Hepatocyte (in vitro differentiated cells): ENCODE measurements around the gene LILRA2. TPM values are rescaled to one million over a fixed set of nuclear protein-coding genes. Genes with fewer than 3 reads are reported as not detected.
A peak's percentile ranks its signal among the peaks of the same experiment; 100 is the strongest.
"Not testable (repeated sequence)": the region's sequence is repeated elsewhere in the genome, so short reads cannot be mapped to it uniquely, and the experiment has no call there.

ENCODE experiments used
- DNase-seq: peaks from one replicate; pipeline ENCODE4 v3.0.0-alpha.2; 2016; ENCODE audit warnings: low spot score
- H2AFZ ChIP-seq: fragments of 200-600 bp; sonication (generic); 2 replicates; pipeline ENCODE4 v1.6.0; 2016; ENCODE audit warnings: antibody characterized with exemption, mild to moderate bottlenecking
- H3K27ac ChIP-seq: fragments of 200-600 bp; sonication (generic); 2 replicates; pipeline ENCODE4 v1.5.1; 2016; ENCODE audit warnings: mild to moderate bottlenecking
- H3K27me3 ChIP-seq: fragments of 200-600 bp; sonication (generic); 2 replicates; pipeline ENCODE4 v1.6.1; 2016
- H3K36me3 ChIP-seq: fragments of 200-600 bp; sonication (generic); replicated peaks from 2 replicates; pipeline ENCODE4 v1.5.1; 2016; ENCODE audit warnings: low read depth; ENCODE audit not compliant: insufficient read depth
- H3K4me1 ChIP-seq: fragments of 200-600 bp; sonication (generic); 2 replicates; pipeline ENCODE4 v1.5.1; 2016; ENCODE audit warnings: mild to moderate bottlenecking, moderate library complexity; ENCODE audit not compliant: insufficient read depth
- H3K4me2 ChIP-seq: fragments of 200-600 bp; sonication (generic); 2 replicates; pipeline ENCODE4 v1.6.0; 2016
- H3K4me3 ChIP-seq: fragments of 200-600 bp; sonication (generic); 2 replicates; pipeline ENCODE4 v1.5.1; 2016; ENCODE audit warnings: mild to moderate bottlenecking
- H3K79me2 ChIP-seq: fragments of 200-600 bp; sonication (generic); 2 replicates; pipeline ENCODE4 v1.6.0; 2017; ENCODE audit warnings: mild to moderate bottlenecking
- H3K9me2 ChIP-seq: fragments of 200-600 bp; sonication (generic); replicated peaks from 2 replicates; pipeline ENCODE4 v1.6.0; 2017; ENCODE audit warnings: mild to moderate bottlenecking; ENCODE audit not compliant: insufficient read depth
- H3K9me3 ChIP-seq: fragments of 200-600 bp; sonication (generic); 2 replicates; pipeline ENCODE4 v1.5.1; 2016; ENCODE audit warnings: low read depth, mild to moderate bottlenecking
- H4K20me1 ChIP-seq: fragments of 200-600 bp; sonication (generic); 2 replicates; pipeline ENCODE4 v1.6.0; 2016; ENCODE audit warnings: mild to moderate bottlenecking; ENCODE audit not compliant: insufficient read depth, poor library complexity, severe bottlenecking
- CTCF ChIP-seq: fragments of 200-600 bp; sonication (generic); IDR thresholded peaks from 2 replicates; pipeline ENCODE4 v1.5.1; 2016; ENCODE audit warnings: antibody characterized with exemption, mild to moderate bottlenecking; ENCODE audit not compliant: poor library complexity
- EZH2 ChIP-seq: fragments of 200-600 bp; sonication (generic); IDR thresholded peaks from 2 replicates; pipeline ENCODE4 v1.6.1; 2016; ENCODE audit warnings: antibody characterized with exemption, mild to moderate bottlenecking, borderline replicate concordance
- EZH2phosphoT487 ChIP-seq: fragments of 200-600 bp; sonication (generic); IDR thresholded peaks from one replicate; pipeline ENCODE4 v1.6.1; 2018; ENCODE audit warnings: antibody characterized with exemption, mild to moderate bottlenecking, low read depth, moderate library complexity; ENCODE audit not compliant: unreplicated experiment, severe bottlenecking
- WGBS: methylation state at CpG from one replicate; pipeline ENCODE4 v1.1.6; 2016; ENCODE audit warnings: low lambda C conversion rate; ENCODE audit errors: missing lambda C conversion rate; 5-methylcytosine and 5-hydroxymethylcytosine counted together
- polyA plus RNA-seq: library from polyadenylated mRNA; unstranded; fragments of >200 nt; fragmentation: Nextera tagmentation; extraction: Ambion mirVana; gene quantifications from 2 replicates; pipeline ENCODE4 v1.2.1, GENCODE V29; 2016
- total RNA-seq: library from RNA; depleted of rRNA; stranded (reverse); fragments of >200 nt; gene quantifications from 2 replicates; pipeline ENCODE4 v1.2.3, GENCODE V29; 2014

The LILRA2 gene
- total and polyA plus RNA-seq, 2 experiments from 2014 or later: not detected

GRCh38 chr19:54576411-54576976 lies 2.9 kb downstream of the LILRA2 start:
- no peak overlapping the region for H3K4me2 ChIP-seq
- TF ChIP-seq EZH2phosphoT487 (no peak), CTCF (no peak), EZH2 (no peak)
- 59% methylated on average over 6 of the region's 6 CpGs for WGBS
- no peaks in the 10 kb centered on the region for H3K4me1 ChIP-seq
- H3K4me3 ChIP-seq: no peak overlapping the region
- H3K27ac ChIP-seq: no peak overlapping the region
- H3K9me2 ChIP-seq: no peaks in the 10 kb centered on the region
- H3K9me3 ChIP-seq: no peaks in the 10 kb centered on the region
- no peaks in the 10 kb centered on the region for H4K20me1 ChIP-seq
- H3K27me3 ChIP-seq: no peaks in the 10 kb centered on the region
- no peaks in the 10 kb centered on the region for H3K36me3 ChIP-seq
- H3K79me2 ChIP-seq: no peaks in the 10 kb centered on the region
- DNase-seq: peak; percentile 12
- H2AFZ ChIP-seq: no peak overlapping the region

GRCh38 chr19:54577334-54577733 lies 3.7 kb downstream of the LILRA2 start:
- H3K36me3 ChIP-seq: no peaks in the 10 kb centered on the region
- H4K20me1 ChIP-seq: no peaks in the 10 kb centered on the region
- H2AFZ ChIP-seq: no peak overlapping the region
- WGBS: 45% methylated on average over 3 of the region's 3 CpGs
- no peaks in the 10 kb centered on the region for H3K4me1 ChIP-seq
- no peak overlapping the region for H3K4me2 ChIP-seq
- H3K9me3 ChIP-seq: no peaks in the 10 kb centered on the region
- no peaks in the 10 kb centered on the region for H3K9me2 ChIP-seq
- H3K4me3 ChIP-seq: no peak overlapping the region
- H3K27ac ChIP-seq: no peak overlapping the region
- no peak for DNase-seq
- no peaks in the 10 kb centered on the region for H3K79me2 ChIP-seq
- TF ChIP-seq EZH2phosphoT487: no peak
- TF ChIP-seq EZH2: no peak
- TF ChIP-seq CTCF: no peak
- H3K27me3 ChIP-seq: no peaks in the 10 kb centered on the region

GRCh38 chr19:54578268-54578667 lies 4.7 kb downstream of the LILRA2 start:
- not testable (repeated sequence) for H3K4me3 ChIP-seq, H2AFZ ChIP-seq, H3K27me3 ChIP-seq, DNase-seq, H4K20me1 ChIP-seq, H3K9me2 ChIP-seq, H3K79me2 ChIP-seq, H3K36me3 ChIP-seq, H3K9me3 ChIP-seq, H3K4me2 ChIP-seq, H3K27ac ChIP-seq, H3K4me1 ChIP-seq
- WGBS: 76% methylated on average over 5 of the region's 5 CpGs

- H3K79me2 ChIP-seq: no peaks in the 10 kb centered on the region
- 68% methylated on average over 5 of the region's 5 CpGs for WGBS
- H4K20me1 ChIP-seq: no peaks in the 10 kb centered on the region
- H3K36me3 ChIP-seq: no peaks in the 10 kb centered on the region
- H3K4me3 ChIP-seq: no peak overlapping the region
- H3K9me3 ChIP-seq: no peaks in the 10 kb centered on the region
- DNase-seq: no peak
- H2AFZ ChIP-seq: no peak overlapping the region
- no peaks in the 10 kb centered on the region for H3K27me3 ChIP-seq
- no peaks in the 10 kb centered on the region for H3K9me2 ChIP-seq
- no peak overlapping the region for H3K27ac ChIP-seq
- TF ChIP-seq EZH2phosphoT487: no peak
- no peak for TF ChIP-seq EZH2
- no peak for TF ChIP-seq CTCF
- H3K4me1 ChIP-seq: no peaks in the 10 kb centered on the region
- H3K4me2 ChIP-seq: no peak overlapping the region
Measured at GRCh38 chr19:54586397-54586796, 12.8 kb downstream of the LILRA2 start.
